Hematopoietic multipotent progenitor cell treated with erythropoietin and hydrocortisone succinate and interleukin-3 and kit ligand, for 4 days (in vitro differentiated cells): ENCODE results near the gene SUPT3H.
"Not testable (repeated sequence)": the region's sequence is repeated elsewhere in the genome, so short reads cannot be mapped to it uniquely, and the experiment has no call there.

Source experiments
- DNase-seq: peaks from one replicate; pipeline ENCODE4 v3.0.0-alpha.2; 2015

The SUPT3H gene

DNA sequence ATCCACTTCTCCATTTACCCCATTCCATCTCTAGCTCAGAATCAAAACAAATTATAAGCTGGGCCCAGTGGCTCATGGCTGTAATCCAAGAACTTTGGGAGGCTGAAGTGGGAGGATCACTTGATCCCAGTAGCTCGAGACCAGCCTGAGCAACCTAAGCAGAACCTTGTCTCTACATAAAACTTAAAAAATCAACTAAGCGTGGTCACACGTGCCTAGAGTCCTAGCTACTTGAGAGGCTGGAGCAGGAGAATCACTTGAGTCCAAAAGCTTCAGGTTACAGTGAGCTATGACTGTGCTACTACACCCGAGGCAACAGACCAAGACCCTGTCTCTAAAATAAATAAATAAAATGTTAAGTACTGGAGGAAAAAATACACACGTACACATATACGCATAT is 124.3 kb downstream of the SUPT3H start:
- no peak for DNase-seq

DNA sequence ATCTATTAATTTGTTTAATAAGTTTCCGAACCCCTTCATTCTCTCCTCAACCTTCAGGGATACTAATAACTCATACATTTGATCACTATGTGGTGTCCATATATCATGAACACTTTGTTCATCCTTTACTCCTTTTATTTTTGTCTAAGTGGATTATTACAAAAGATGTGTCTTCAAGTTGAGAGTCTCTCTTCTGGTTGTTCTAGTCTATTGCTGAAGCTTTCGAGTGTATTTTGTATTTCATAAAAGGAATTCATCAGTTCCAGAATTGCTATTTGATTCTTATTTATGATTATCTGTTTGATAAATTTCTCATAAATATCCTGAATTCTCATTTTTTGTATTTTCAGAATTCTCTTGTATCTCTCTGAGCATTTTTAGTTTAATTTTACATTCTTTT is 146.1 kb downstream of the SUPT3H start:
- DNase-seq: no peak

DNA sequence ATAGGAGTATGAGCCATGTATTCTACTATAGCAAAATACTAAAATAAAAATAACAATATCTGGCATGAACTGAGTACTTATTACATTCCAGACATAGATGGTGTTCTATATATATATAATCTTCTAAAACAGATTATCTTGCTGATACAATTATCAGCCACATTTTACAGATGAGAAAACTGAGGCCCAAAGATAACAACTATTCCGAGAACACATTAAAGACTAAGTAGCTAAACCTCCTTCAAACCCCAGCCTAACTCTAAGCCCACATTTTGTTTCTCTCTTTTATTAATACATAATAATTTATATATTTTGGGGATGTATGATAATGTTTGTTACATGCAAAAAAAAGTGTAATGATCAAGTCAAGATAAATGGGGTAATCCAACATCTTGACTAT is 148.3 kb downstream of the SUPT3H start:
- no peak for DNase-seq

DNA sequence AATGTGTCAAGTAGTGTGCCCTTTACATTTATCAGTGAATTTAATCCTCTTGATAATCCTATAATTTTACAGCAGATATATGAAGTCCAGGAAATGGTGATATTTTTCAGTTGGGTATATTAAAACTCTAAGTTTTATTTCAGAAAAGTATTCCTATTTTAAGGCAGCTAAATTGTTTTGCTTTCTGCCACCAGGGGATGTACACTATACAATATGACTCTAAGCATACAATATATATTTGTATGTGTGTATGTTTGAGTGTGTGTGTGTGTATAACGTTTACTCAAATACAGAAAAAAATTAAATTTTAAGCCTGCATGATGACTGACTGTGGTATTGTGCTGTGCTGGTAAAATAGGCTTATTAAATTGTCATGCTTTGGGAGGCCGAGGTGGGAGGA is 151.7 kb downstream of the SUPT3H start:
- DNase-seq: peak; percentile 13

DNA sequence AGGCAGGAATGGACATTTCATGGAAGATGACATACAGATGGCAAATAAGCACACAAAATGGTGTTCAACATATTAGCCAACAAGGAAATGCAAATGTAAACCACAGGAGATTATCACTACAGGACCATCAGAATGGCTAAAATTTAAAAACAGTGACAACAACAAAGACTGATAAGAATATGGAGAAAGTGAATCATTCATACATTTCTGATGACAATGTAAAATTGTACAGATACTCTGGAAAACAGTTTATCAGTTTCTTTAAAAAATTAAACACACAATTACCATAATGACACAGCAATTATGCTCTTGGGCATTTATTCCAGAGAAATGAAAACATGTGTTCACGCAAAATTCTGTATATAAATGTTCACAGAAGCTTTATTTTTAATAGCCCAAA is 155.4 kb downstream of the SUPT3H start:
- DNase-seq: peak; percentile 39

DNA sequence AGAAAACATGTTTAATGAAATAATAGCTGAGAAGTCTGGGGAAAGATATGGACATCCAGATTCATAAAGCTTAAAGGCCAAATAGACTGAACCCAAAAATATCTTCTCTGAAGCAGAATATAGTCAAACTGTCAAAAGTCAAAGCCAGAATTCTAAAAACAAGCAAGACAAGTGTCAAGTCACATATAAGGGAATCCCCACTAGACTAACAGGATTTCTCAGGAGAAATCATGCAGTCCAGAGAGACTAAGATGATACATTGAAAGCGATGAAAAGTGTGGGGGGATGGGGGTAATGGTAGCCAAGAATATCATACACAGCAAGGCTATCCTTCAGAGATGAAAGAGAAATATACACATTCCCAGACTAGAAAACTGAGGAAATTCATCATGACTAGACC is 162.0 kb downstream of the SUPT3H start:
- no peak for DNase-seq

DNA sequence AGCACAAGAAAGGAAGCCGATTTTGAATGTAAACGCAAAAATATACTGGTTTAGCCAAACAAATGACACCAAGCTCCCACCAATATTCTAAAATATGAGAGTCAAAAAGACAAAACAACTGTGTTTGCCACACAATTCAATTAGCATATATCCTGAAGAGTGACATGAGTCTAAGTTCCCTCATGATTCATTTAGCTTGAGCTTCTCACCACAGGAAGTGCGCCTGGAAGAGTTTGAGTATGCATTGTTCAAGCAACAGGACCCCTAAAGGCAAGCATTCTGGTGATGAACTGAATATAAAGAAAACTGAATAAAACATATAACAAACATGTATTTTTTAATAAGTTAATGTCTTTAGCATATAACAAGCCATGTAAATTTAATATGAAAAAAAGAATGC is 164.8 kb downstream of the SUPT3H start:
- no peak for DNase-seq

DNA sequence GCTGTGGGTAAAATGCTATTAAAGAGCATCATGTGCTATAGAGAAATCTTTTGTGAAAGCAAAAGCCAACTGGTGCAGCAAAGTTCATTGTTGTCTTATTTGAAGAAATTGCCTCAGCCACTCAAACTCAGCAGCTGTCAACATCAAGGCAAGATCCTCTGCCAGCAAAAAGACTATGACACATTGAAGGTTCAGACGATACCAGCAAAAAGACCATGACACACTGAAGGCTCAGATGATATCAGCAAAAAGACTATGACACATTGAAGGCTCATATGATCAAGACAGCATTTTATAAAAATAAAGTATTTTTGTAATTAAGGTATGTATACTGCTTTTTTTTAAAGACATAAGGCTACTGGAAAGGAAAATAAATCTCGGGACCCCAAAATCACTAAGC is 168.0 kb downstream of the SUPT3H start:
- no peak for DNase-seq

DNA sequence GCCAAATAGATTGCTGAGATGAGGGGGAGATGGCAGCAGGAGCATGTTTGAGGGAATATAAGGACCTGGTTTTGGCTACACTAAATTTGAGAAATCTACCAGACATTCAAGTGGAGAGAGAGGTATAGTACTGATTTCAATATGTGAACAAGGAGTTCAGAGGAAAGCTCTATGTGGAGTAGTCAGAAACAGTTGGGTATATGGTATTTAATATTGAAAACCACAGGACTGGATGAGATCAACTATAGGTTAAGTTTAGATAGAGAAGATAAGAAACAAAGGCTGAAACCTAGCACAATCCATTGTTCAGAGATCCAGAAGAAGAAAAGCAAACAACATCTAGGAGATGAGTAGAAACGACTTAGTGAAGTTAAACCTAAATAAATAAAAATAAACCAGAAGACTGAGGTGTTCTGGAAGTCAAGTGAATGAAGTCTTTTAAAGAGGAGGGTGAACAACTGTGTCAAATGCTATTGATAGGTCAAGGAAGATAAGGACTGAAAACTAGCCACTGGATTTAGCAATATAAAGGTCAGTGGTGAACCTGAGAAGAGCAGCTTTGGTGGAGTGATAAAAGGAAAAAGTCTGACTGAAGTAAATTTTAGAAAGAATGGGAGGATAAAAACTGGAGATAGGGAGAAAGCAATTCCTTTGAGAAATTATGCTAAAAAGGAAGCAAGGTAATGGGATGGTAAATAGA is 170.8 kb downstream of the SUPT3H start:
- DNase-seq: no peak

DNA sequence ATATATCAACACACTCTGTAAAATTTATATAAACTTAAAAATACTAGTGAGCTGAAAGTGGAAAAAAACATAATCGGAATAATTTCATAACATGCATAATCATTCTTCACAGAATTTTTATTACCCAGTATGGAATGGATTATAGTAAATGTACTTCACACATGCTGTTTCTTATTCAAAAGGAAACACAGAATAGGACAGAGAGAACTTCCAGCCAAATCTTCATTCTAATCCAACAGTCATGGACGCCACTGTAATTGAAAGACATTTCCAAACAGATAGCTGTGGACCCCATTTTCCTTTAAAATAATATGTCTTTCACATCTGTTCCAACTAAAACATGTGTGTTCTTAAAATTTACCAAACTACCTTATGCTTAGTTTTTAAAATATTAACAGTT is 176.2 kb downstream of the SUPT3H start:
- DNase-seq: no peak

DNA sequence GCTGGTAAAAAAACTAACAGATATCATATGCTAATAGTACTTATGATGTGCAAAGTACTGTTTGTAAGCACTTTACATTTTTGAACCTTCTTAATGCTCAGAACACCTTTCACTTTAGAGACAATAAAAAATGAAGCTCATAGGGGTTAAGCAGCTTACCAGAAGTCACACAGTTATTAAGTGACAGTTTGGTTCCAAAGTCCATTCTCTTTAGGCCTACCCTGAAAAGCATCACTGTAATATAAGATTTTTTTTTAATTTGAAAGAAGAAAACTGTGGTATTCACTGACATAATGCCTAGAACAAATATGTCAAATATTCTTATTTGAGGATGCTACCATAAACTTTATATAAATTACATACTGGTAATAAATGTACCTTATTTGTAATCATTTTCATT is 177.2 kb downstream of the SUPT3H start:
- no peak for DNase-seq

DNA sequence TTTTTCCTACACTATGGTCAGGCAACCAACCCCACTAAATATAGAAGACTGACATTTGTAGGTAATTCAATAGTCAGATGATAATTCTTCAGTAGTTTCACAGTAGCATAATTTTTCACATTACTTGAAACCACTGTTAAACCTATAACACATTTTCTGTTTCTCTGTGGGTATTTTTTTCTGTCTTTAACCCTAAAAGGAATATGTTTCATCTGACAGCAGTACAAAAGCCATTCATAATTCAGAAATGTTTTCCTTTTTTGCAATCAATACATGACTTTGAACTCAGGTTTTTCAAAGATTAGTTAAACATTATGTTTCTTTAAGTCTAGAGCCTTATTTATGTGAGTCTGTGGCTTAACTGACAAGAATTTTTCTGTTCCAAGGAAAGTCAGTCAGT is 178.2 kb downstream of the SUPT3H start:
- no peak for DNase-seq

DNA sequence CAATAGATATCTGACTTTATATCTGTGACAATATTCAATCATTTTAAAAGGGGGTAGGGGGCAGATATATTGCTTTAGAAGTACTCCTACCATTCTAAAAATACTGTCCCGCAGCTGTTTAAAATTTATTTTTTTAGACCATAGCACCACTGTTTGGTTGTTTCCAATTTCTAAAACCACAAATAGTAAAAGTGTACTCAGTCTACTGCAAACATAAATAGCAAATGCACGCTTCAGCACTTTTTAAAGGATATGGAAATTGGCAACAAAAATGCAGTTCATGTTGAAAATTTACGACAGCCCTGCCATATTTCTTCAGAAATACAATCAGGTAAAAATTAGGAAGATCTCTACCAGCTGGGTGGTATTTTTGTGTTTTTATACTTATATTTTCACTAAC is 181.6 kb downstream of the SUPT3H start:
- no peak for DNase-seq

DNA sequence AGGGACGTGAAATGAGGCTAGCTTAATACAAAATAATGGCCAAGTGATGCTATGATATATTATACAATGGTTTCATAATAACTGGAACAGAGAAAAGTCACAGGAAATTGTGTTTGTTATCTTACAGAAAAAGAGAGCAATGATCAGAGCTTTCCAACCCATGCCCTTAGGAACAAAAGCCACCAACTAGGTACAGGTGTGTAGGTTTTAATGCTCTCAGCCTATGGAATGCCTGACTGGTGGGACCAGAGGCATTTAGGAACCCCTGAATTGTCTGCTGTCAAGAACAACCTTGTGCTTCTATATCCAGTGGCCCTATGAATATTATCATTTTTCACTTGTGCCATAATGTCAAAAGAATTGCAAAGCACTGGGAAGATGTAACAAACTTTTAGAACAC is 182.6 kb downstream of the SUPT3H start:
- DNase-seq: no peak

DNA sequence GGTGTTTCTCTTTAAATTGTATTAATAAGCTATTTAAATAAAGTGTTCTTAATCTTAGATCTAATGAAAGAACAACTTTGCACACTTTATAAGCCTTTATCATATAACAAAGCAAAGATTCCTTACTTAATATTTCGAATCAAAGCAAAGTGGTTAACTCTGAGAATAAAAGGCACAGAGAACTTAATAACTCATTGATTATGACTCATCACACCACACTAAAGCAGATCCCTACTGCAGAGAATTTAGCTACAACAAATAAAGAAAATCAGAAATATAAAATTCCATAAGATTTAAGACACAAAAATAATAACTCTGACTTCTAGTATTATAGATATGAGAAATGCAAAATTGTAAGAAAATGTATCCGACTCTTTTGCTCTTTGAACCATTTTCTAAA is 185.2 kb downstream of the SUPT3H start:
- no peak for DNase-seq

DNA sequence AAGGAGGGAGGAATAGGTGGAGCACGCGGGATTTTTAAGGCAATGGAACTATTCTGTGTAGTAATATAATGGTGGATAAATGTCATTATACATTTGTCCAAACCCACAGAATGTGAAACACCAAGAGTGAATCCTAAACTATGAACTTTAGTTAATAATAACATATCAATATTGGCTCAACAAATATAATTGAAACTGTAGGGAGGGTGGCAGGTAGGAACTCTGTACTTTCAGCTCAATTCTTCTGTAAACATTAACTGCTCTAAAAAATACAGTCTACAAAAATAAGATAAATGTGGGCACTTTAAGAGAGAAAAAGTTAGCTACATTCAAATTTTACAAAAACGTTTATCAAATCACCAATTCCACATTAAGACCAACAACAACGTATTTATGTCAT is 186.3 kb downstream of the SUPT3H start:
- no peak for DNase-seq

DNA sequence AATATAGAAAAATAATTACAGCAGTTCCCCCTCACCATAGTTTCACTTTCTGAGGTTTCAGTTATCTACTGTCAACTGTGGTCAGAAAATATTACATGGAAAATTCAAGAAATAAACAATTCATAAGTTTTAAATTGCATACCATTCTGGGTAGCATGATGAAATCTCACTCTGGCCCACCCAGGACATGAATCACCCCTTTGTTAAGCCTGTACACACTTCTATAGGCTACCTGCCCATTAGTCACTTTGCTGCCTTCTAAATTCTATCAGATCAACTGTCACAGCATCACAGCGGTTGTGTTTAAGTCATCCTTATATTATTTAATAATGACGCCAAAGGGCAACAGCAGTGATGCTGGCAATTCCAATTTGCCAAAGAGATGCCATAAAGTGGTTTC is 189.9 kb downstream of the SUPT3H start:
- no peak for DNase-seq

DNA sequence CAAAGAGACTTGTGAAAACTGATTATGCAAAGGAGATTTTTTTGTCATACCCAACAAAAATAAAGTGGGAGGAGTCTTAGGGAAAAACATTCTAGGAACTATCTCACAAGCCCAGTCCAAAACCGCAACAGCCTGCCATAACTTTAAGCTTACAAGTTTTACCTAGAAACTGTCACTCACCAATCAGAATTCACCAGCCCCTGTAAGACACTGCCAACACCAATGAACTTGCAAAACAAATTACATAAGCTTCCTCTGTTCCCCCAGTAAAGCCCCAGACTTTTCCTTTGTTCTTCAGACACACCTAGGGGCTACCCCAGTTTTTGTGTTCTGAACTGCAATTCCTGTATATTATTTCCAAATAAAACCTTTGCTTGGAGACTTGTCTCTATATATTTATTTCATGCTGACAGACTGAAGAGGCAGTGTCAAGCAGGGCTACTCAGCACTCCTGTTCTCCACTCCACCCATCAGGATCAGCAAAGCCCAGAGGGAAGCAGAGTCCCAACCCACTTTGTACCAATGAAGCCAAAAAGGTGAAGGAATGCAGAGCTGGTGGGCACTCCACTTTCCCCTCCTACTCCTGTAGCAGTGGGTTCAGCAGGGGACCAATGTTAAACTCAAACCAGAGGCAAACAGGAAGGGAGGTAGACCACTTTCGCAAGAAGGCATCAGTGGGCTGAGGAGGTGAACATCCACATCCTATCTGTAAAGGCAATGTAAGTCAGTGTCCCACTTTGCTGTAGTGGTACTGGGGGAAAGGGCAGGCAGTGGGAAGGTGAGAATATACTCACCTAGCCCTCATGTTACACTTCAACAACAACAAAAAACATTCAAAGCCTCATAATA is 192.1 kb downstream of the SUPT3H start:
- DNase-seq: peak; percentile 59

DNA sequence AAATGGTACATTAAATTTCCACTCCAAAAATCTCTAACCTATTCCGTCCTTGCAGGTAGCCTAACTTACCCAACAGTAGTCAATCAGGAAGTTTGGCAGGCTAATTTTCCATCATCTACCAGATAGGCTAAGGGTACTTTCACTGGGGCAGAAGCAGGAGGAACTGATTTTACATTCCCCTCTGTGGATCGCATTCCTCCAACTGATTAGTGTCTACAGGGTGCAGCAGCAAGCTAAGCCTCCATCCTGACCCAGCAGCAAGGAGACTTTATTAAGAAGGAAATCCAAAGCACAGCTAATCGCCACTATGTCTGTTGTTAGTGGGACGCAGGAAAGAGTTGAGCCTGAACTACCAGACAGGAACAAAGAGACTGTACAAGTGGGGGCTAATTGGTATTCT is 192.8 kb downstream of the SUPT3H start:
- DNase-seq: no peak

DNA sequence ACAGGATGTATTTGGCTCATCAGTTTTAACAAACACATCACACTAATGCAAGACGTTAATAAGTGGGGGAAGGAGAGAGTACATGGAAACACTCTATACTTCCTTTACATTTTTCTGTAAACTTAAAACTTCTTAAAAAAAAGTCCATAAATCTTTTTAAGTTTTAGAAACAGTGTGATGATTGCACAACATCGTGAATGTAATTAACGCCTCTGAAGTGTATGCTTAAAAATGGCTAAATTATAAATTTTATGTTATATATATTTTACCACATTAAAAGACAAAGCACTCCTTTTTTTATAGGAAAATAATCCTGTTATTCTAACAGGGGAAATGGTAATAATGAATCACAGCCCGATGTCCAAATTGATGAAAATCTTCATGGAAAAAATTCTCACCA is 193.7 kb downstream of the SUPT3H start:
- DNase-seq: no peak

DNA sequence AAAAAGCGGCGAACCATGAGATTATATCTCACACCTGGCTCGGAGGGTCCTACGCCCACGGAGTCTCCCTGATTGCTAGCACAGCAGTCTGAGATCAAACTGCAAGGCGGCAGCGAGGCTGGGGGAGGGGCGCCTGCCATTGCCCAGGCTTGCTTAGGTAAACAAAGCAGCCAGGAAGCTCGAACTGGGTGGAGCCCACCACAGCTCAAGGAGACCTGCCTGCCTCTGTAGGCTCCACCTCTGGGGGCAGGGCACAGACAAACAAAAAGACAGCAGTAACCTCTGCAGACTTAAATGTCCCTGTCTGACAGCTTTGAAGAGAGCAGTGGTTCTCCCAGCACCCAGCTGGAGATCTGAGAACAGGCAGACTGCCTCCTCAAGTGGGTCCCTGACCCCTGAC is 201.4 kb downstream of the SUPT3H start:
- not testable (repeated sequence) for DNase-seq

DNA sequence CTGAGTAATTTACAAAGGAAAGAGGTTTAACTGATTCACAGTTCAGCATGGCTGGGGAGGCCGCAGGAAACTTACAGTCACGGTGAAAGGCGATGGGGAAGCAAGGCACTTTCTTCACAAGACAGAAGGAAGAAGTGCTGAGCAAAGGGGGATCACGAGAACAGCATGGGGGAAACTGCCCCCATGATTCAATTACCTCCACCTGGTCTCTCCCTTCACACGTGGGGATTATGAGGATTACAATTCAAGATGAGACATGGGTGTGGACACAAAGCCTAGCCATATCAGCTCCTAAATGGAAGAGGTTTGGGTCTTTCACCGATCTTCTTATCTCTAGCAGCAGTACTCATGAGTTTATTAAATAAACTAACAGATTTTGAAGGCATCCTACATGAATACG is 202.5 kb downstream of the SUPT3H start:
- peak; percentile 9 for DNase-seq

DNA sequence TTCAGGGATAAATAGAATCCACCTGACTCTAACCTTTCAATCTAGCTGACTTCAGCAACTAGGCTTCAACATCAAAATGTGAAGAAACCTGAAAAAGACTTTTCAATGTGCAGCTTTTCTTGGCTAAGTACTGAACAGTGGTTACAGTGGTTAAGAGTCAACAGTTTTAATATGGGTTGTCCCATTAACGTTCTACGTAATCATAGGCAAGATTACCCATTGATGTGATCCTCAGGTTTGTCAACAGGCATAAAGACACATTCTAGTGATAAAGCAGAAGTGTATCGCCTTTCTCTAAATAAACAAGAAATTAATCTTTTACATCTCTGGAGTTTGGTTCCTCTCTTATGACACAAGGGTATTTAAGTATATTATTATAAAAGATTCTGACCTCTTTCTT is 203.7 kb downstream of the SUPT3H start:
- DNase-seq: peak; percentile 10

DNA sequence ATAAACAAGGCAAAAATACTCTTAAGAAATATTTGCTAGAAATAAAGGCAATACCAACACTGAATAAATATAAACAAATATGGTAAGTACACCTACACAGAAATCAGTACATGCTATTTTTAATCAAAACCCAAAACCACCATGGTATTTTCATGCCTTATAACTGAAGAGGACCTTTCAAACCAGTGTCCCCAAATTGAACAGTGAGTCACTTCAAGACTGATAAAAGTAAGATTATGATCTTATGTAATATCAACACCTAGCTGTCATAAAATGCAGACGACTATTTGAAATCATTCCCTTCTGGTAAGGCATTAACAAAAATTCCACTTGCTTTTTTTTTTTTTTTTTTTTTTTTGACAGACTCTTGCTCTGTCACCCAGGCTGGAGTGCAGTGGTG is 206.4 kb downstream of the SUPT3H start:
- no peak for DNase-seq

DNA sequence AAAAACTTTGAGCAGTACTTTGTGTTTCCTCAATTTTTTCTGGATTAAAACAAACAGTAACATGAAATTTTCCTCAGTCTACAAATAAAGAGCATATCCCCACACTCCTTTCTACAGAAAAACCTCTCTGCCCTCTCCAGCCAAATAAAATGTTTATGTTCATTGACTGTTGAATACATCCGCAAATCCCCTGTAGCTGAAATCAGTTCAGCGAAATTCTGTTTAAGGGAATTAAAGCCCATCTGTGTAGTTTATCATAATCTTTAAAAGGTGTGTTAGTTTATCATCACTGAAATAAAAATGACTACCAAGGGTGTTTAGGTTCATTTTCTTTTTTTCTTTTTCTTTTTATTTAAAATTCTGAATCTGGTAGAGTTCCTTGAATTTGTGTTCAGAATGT is 207.4 kb downstream of the SUPT3H start:
- no peak for DNase-seq
